Endodermal cell (in vitro differentiated cells): ENCODE measurements around the gene CALHM4. TPM values are rescaled to one million over a fixed set of nuclear protein-coding genes. Genes with fewer than 3 reads are reported as not detected.

Experiments used
- DNase-seq: peaks from one replicate; pipeline ENCODE4 v3.0.0-alpha.2; 2017
- H3K27ac ChIP-seq: 2 replicates; pipeline ENCODE4 v1.5.1; 2013; ENCODE audit warnings: mild to moderate bottlenecking, low read depth, low read length, moderate library complexity
- H3K27me3 ChIP-seq: 2 replicates; pipeline ENCODE4 v1.6.1; 2013; ENCODE audit warnings: mild to moderate bottlenecking, low read length, moderate library complexity; ENCODE audit not compliant: insufficient read depth, control insufficient read depth, poor library complexity, severe bottlenecking
- H3K36me3 ChIP-seq: 2 replicates; pipeline ENCODE4 v1.7.0; 2013; ENCODE audit warnings: mild to moderate bottlenecking, low read length, moderate library complexity; ENCODE audit not compliant: control insufficient read depth, insufficient read depth
- H3K4me1 ChIP-seq: one replicate; pipeline ENCODE4 v1.7.0; 2013; ENCODE audit warnings: low read length; ENCODE audit not compliant: control insufficient read depth, insufficient read depth
- H3K4me3 ChIP-seq: 2 replicates; pipeline ENCODE4 v1.5.1; 2013; ENCODE audit warnings: mild to moderate bottlenecking, low read length, moderate library complexity
- H3K9ac ChIP-seq: 2 replicates; pipeline ENCODE4 v1.6.1; 2013; ENCODE audit warnings: mild to moderate bottlenecking, low read length, moderate library complexity; ENCODE audit not compliant: poor library complexity, severe bottlenecking; ENCODE audit errors: extremely low read depth
- H3K9me3 ChIP-seq: 2 replicates; pipeline ENCODE4 v1.6.1; 2013; ENCODE audit warnings: mild to moderate bottlenecking, low read length, moderate library complexity; ENCODE audit not compliant: control insufficient read depth
- H3K27ac Mint-ChIP-seq: 2 replicates; pipeline ENCODE4 v1.8.0; 2020; ENCODE audit warnings: mixed read lengths
- H3K27me3 Mint-ChIP-seq: 2 replicates; pipeline ENCODE4 v1.8.0; 2021; ENCODE audit warnings: mild to moderate bottlenecking, mixed read lengths; ENCODE audit not compliant: insufficient read depth
- H3K36me3 Mint-ChIP-seq: 2 replicates; pipeline ENCODE4 v1.8.0; 2020; ENCODE audit warnings: low read depth, mixed read lengths
- H3K4me1 Mint-ChIP-seq: 2 replicates; pipeline ENCODE4 v1.8.0; 2020; ENCODE audit warnings: mixed read lengths
- H3K4me3 Mint-ChIP-seq: 2 replicates; pipeline ENCODE4 v1.8.0; 2020; ENCODE audit warnings: mild to moderate bottlenecking, moderate library complexity, mixed read lengths
- H3K9me3 Mint-ChIP-seq: 2 replicates; pipeline ENCODE4 v1.8.0; 2020; ENCODE audit warnings: mild to moderate bottlenecking, mixed read lengths
- WGBS, 2 experiments: methylation state at CpG; one replicate each; pipeline versions ENCODE4 v1.1.5 to v1.1.7; 2013; ENCODE audit warnings: missing lambda C conversion rate in 2 of 2, mixed read lengths in 1 of 2; ENCODE audit not compliant: insufficient coverage in 1 of 2, insufficient read length in 1 of 2; 5-methylcytosine and 5-hydroxymethylcytosine counted together
- total RNA-seq, 2 donors: library from RNA; stranded (reverse); fragmentation: NEBNext Ultra II Directional in 1 of 2; extraction: Animal tissue kit (Norgen Biotek cat#: 25700) in 1 of 2; gene quantifications; 2 replicates in 1 of 2; 3 replicates in 1 of 2; pipeline ENCODE4 v1.2.1, GENCODE V29; 2021
- TF ChIP-seq, protein P1 (sequence below): fragments of 200-600 bp; sonication (generic); conservative IDR thresholded peaks from 2 replicates; pipeline ENCODE4 v1.5.0; 2021; ENCODE audit warnings: antibody characterized with exemption, mild to moderate bottlenecking

CALHM4 gene
- total RNA-seq, 2 donors from 2014 or later = not detected

DNA sequence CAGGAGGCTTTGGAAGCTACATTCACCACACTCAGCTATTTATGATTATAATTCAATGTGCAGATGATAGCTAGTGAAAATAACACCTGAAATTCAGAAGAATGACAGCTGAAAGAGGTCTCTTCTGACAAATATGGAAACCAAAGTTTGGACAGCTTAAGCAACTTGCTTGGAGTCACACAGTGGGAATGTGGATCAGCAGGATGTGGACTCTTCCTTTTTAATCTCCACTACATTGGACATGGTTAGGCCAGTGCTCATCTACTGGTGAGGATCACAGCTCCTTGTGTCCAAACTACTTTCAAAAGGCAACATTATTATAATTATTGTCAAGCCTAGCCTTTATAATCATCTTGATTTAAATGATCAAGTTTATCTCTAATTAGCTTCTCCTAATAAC, 18.4 kb upstream of the CALHM4 start:
- TF ChIP-seq, protein P1, sequence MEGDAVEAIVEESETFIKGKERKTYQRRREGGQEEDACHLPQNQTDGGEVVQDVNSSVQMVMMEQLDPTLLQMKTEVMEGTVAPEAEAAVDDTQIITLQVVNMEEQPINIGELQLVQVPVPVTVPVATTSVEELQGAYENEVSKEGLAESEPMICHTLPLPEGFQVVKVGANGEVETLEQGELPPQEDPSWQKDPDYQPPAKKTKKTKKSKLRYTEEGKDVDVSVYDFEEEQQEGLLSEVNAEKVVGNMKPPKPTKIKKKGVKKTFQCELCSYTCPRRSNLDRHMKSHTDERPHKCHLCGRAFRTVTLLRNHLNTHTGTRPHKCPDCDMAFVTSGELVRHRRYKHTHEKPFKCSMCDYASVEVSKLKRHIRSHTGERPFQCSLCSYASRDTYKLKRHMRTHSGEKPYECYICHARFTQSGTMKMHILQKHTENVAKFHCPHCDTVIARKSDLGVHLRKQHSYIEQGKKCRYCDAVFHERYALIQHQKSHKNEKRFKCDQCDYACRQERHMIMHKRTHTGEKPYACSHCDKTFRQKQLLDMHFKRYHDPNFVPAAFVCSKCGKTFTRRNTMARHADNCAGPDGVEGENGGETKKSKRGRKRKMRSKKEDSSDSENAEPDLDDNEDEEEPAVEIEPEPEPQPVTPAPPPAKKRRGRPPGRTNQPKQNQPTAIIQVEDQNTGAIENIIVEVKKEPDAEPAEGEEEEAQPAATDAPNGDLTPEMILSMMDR = no peak
- H3K4me3 ChIP-seq = no peak overlapping the region
- H3K36me3 ChIP-seq = no peaks in the 10 kb centered on the region
- H3K27me3 Mint-ChIP-seq = peaks cover 8% of the 10 kb centered on the region
- no peak overlapping the region for H3K4me3 Mint-ChIP-seq
- no peak overlapping the region for H3K9ac ChIP-seq
- no peaks in the 10 kb centered on the region for H3K9me3 ChIP-seq
- DNase-seq = no peak
- no peaks in the 10 kb centered on the region for H3K4me1 ChIP-seq
- H3K27ac ChIP-seq = no peak overlapping the region
- H3K36me3 Mint-ChIP-seq = no peaks in the 10 kb centered on the region
- H3K27me3 ChIP-seq = peaks cover 5% of the 10 kb centered on the region
- H3K27ac Mint-ChIP-seq = no peak overlapping the region
- H3K4me1 Mint-ChIP-seq = peaks cover 24% of the 10 kb centered on the region
- no peaks in the 10 kb centered on the region for H3K9me3 Mint-ChIP-seq

GRCh38 chr6:116536216-116536621, 17.3 kb upstream of the CALHM4 start:
- TF ChIP-seq, protein P1 = peak; percentile 91
- no peaks in the 10 kb centered on the region for H3K4me1 ChIP-seq
- H3K4me3 ChIP-seq = no peak overlapping the region
- H3K9me3 ChIP-seq = no peaks in the 10 kb centered on the region
- H3K9ac ChIP-seq = no peak overlapping the region
- no peak overlapping the region for H3K4me3 Mint-ChIP-seq
- no peak overlapping the region for H3K27ac ChIP-seq
- H3K27ac Mint-ChIP-seq = no peak overlapping the region
- H3K4me1 Mint-ChIP-seq = peaks cover 15% of the 10 kb centered on the region
- no peaks in the 10 kb centered on the region for H3K27me3 ChIP-seq
- H3K27me3 Mint-ChIP-seq = peaks cover under 1% of the 10 kb centered on the region
- 15 to 18% methylated on average over 4 of the region's 4 CpGs for WGBS, 2 experiments
- H3K36me3 Mint-ChIP-seq = no peaks in the 10 kb centered on the region
- DNase-seq = no peak
- H3K36me3 ChIP-seq = no peaks in the 10 kb centered on the region
- no peaks in the 10 kb centered on the region for H3K9me3 Mint-ChIP-seq

- no peaks in the 10 kb centered on the region for H3K36me3 Mint-ChIP-seq
- no peaks in the 10 kb centered on the region for H3K4me1 ChIP-seq
- H3K27me3 ChIP-seq = peaks cover 9% of the 10 kb centered on the region
- no peak overlapping the region for H3K4me3 ChIP-seq
- no peak overlapping the region for H3K27ac ChIP-seq
- no peaks in the 10 kb centered on the region for H3K4me1 Mint-ChIP-seq
- no peak overlapping the region for H3K4me3 Mint-ChIP-seq
- TF ChIP-seq, protein P1 = no peak
- H3K9me3 ChIP-seq = no peaks in the 10 kb centered on the region
- H3K36me3 ChIP-seq = no peaks in the 10 kb centered on the region
- H3K9me3 Mint-ChIP-seq = no peaks in the 10 kb centered on the region
- H3K9ac ChIP-seq = no peak overlapping the region
- H3K27me3 Mint-ChIP-seq = no peaks in the 10 kb centered on the region
- H3K27ac Mint-ChIP-seq = no peak overlapping the region
- DNase-seq = no peak
Observed at GRCh38 chr6:116542426-116542825, 11.1 kb upstream of the CALHM4 start.
